ENCODE data around the gene NXPE1. TPM values are rescaled to one million over a fixed set of nuclear protein-coding genes. Genes with fewer than 3 reads are reported as not detected.

The NXPE1 gene
- total RNA-seq, 1 experiment from 2014 or later = not detected

- Histone ChIP-seq H3K27ac (no peak overlapping the region), H3K4me1 (replicated peaks; ENCODE audit: insufficient read depth) (no peaks in the 10 kb centered on the region), H4K20me1 (ENCODE audit: insufficient read depth) (no peaks in the 10 kb centered on the region), H3K4me2 (no peak overlapping the region), H3K9me3 (ENCODE audit: insufficient read depth, low read depth) (no peaks in the 10 kb centered on the region), H3K4me3 (no peak overlapping the region), H3K9me2 (ENCODE audit: insufficient read depth) (no peaks in the 10 kb centered on the region), H3K27me3 (ENCODE audit: insufficient read depth, low read depth) (no peaks in the 10 kb centered on the region), H3F3A (ENCODE audit: insufficient read depth, low read depth) (no peaks in the 10 kb centered on the region), H3K79me2 (ENCODE audit: low read depth) (no peaks in the 10 kb centered on the region), H3K36me3 (ENCODE audit: low read depth) (no peaks in the 10 kb centered on the region), H2AFZ (no peak overlapping the region)
- intact Hi-C loops (cut with micrococcal nuclease; ENCODE audit: unreplicated experiment) = no loop called here
- DNase-seq = no peak
- POLR2A ChIA-PET (ENCODE audit: unreplicated experiment) = no interaction called here
- CTCF ChIA-PET = no interaction called here
- no peak for TF ChIP-seq EZH2 (IDR thresholded peaks at IDR 0.05; ENCODE audit: low read depth)
- TF ChIP-seq CTCF (conservative IDR thresholded peaks at IDR 0.05) = no peak
- no TSS peak for BruUV-seq (replicated peaks)
Measured at GRCh38 chr11:114594703-114595102, 35.0 kb upstream of the NXPE1 start.

GRCh38 chr11:114587398-114587953 is 27.8 kb upstream of the NXPE1 start:
- DNase-seq = no peak
- POLR2A ChIA-PET (ENCODE audit: unreplicated experiment) = no interaction called here
- intact Hi-C loops (cut with micrococcal nuclease; ENCODE audit: unreplicated experiment) = loop anchor here (10.0 kb wide), 1 partner anchor 243 kb away; no protein-coding TSS in a partner anchor
- H3K4me2 ChIP-seq = no peak overlapping the region
- H3K36me3 ChIP-seq (ENCODE audit: low read depth) = no peaks in the 10 kb centered on the region
- no peaks in the 10 kb centered on the region for H3K27me3 ChIP-seq (ENCODE audit: insufficient read depth, low read depth)
- H3K9me2 ChIP-seq (ENCODE audit: insufficient read depth) = no peaks in the 10 kb centered on the region
- H3K79me2 ChIP-seq (ENCODE audit: low read depth) = no peaks in the 10 kb centered on the region
- H3K4me3 ChIP-seq = no peak overlapping the region
- no peak for TF ChIP-seq CTCF (conservative IDR thresholded peaks at IDR 0.05)
- H3K9me3 ChIP-seq (ENCODE audit: insufficient read depth, low read depth) = no peaks in the 10 kb centered on the region
- BruUV-seq (replicated peaks) = no TSS peak
- H2AFZ ChIP-seq = no peak overlapping the region
- no peaks in the 10 kb centered on the region for H3F3A ChIP-seq (ENCODE audit: insufficient read depth, low read depth)
- H3K4me1 ChIP-seq (replicated peaks; ENCODE audit: insufficient read depth) = no peaks in the 10 kb centered on the region
- no peaks in the 10 kb centered on the region for H4K20me1 ChIP-seq (ENCODE audit: insufficient read depth)
- CTCF ChIA-PET = no interaction called here
- no peak overlapping the region for H3K27ac ChIP-seq

- Histone ChIP-seq H4K20me1 (ENCODE audit: insufficient read depth) (no peaks in the 10 kb centered on the region), H3K9me2 (ENCODE audit: insufficient read depth) (no peaks in the 10 kb centered on the region), H3K27ac (no peak overlapping the region), H3K4me1 (replicated peaks; ENCODE audit: insufficient read depth) (no peaks in the 10 kb centered on the region), H3K9me3 (ENCODE audit: insufficient read depth, low read depth) (no peaks in the 10 kb centered on the region), H3K4me3 (no peak overlapping the region), H3K27me3 (ENCODE audit: insufficient read depth, low read depth) (no peaks in the 10 kb centered on the region), H3K4me2 (no peak overlapping the region), H3F3A (ENCODE audit: insufficient read depth, low read depth) (no peaks in the 10 kb centered on the region), H3K79me2 (ENCODE audit: low read depth) (no peaks in the 10 kb centered on the region), H3K36me3 (ENCODE audit: low read depth) (no peaks in the 10 kb centered on the region), H2AFZ (no peak overlapping the region)
- no TSS peak for BruUV-seq (replicated peaks)
- no peak for DNase-seq
- intact Hi-C loops (cut with micrococcal nuclease; ENCODE audit: unreplicated experiment) = loop anchor here (10.0 kb wide), 1 partner anchor 242 kb away; no protein-coding TSS in a partner anchor
- ChIA-PET CTCF (no interaction called here), POLR2A (ENCODE audit: unreplicated experiment) (no interaction called here)
- peak; percentile 48 for TF ChIP-seq CTCF (conservative IDR thresholded peaks at IDR 0.05)
- TF ChIP-seq EZH2 (IDR thresholded peaks at IDR 0.05; ENCODE audit: low read depth) = no peak
Measured at GRCh38 chr11:114586797-114587196, 27.1 kb upstream of the NXPE1 start.

Measured in PC-9 (cell line).